ENCODE data around the gene DPP10.

The DPP10 gene

GRCh38 chr2:114857196-114857595 is 414.8 kb downstream of the DPP10 start:
- no peak for DNase-seq (ENCODE audit: low read depth)
- TF ChIP-seq CTCF (IDR thresholded peaks at IDR 0.05; ENCODE audit: low read depth, low read length, missing control alignments) = no peak
- no peak overlapping the region for H3K4me3 ChIP-seq (ENCODE audit: low read depth, low read length)

- no peak for TF ChIP-seq CTCF (IDR thresholded peaks at IDR 0.05; ENCODE audit: low read depth, low read length, missing control alignments)
- DNase-seq (ENCODE audit: low read depth) = no peak
- no peak overlapping the region for H3K4me3 ChIP-seq (ENCODE audit: low read depth, low read length)
Measured at GRCh38 chr2:114859726-114860510, 417.5 kb downstream of the DPP10 start.

- TF ChIP-seq CTCF (IDR thresholded peaks at IDR 0.05; ENCODE audit: low read depth, low read length, missing control alignments) = no peak
- H3K4me3 ChIP-seq (ENCODE audit: low read depth, low read length) = no peak overlapping the region
- no peak for DNase-seq (ENCODE audit: low read depth)
Measured at GRCh38 chr2:114862243-114862642, 419.8 kb downstream of the DPP10 start.

- no peak for TF ChIP-seq CTCF (IDR thresholded peaks at IDR 0.05; ENCODE audit: low read depth, low read length, missing control alignments)
- no peak for DNase-seq (ENCODE audit: low read depth)
- H3K4me3 ChIP-seq (ENCODE audit: low read depth, low read length) = no peak overlapping the region
Measured at GRCh38 chr2:114864901-114865300, 422.5 kb downstream of the DPP10 start.

GRCh38 chr2:114880046-114880445 is 437.6 kb downstream of the DPP10 start:
- TF ChIP-seq CTCF (IDR thresholded peaks at IDR 0.05; ENCODE audit: low read depth, low read length, missing control alignments) = no peak
- DNase-seq (ENCODE audit: low read depth) = no peak
- no peak overlapping the region for H3K4me3 ChIP-seq (ENCODE audit: low read depth, low read length)

GRCh38 chr2:114919985-114920384 is 477.5 kb downstream of the DPP10 start:
- no peak overlapping the region for H3K4me3 ChIP-seq (ENCODE audit: low read depth, low read length)
- TF ChIP-seq CTCF (IDR thresholded peaks at IDR 0.05; ENCODE audit: low read depth, low read length, missing control alignments) = no peak
- DNase-seq (ENCODE audit: low read depth) = no peak

- no peak for DNase-seq (ENCODE audit: low read depth)
- no peak for TF ChIP-seq CTCF (IDR thresholded peaks at IDR 0.05; ENCODE audit: low read depth, low read length, missing control alignments)
- no peak overlapping the region for H3K4me3 ChIP-seq (ENCODE audit: low read depth, low read length)
Measured at GRCh38 chr2:114922076-114922475, 479.6 kb downstream of the DPP10 start.
